Choroid plexus epithelial cell (primary cell): Measurements from ENCODE around the gene MAP3K14.

Source experiments
- DNase-seq: peaks from one replicate; pipeline ENCODE4 v3.0.0-alpha.2; 2010; ENCODE audit warnings: low read depth
- H3K4me3 ChIP-seq: 2 replicates; pipeline ENCODE4 v1.5.1; 2011; ENCODE audit warnings: low read depth, mild to moderate bottlenecking, control low read depth, low read length, moderate library complexity
- CTCF ChIP-seq: conservative IDR thresholded peaks from 2 replicates; pipeline ENCODE4 v1.5.1; 2011; ENCODE audit warnings: low read depth, mild to moderate bottlenecking, control low read depth, inconsistent platforms, low read length, moderate library complexity

The MAP3K14 gene

GRCh38 chr17:45320931-45321461 is 4.2 kb upstream of the MAP3K14 start:
- TF ChIP-seq CTCF, result no peak
- DNase-seq, result peak; percentile 91

GRCh38 chr17:45320349-45320930 is 3.6 kb upstream of the MAP3K14 start:
- H3K4me3 ChIP-seq, result no peak overlapping the region
- peak; percentile 65 for DNase-seq
- no peak for TF ChIP-seq CTCF

More at GRCh38 chr17:45320931-45321461, 4.2 kb upstream of the MAP3K14 start:
- no peak overlapping the region for H3K4me3 ChIP-seq

- no peak for TF ChIP-seq CTCF
- H3K4me3 ChIP-seq, result no peak overlapping the region
- peak; percentile 52 for DNase-seq
Observed at GRCh38 chr17:45319239-45319703, 2.5 kb upstream of the MAP3K14 start.

GRCh38 chr17:45318561-45319230 is 1.9 kb upstream of the MAP3K14 start:
- TF ChIP-seq CTCF, result no peak
- H3K4me3 ChIP-seq, result no peak overlapping the region
- DNase-seq, result no peak

- peak; percentile 100 for DNase-seq
- no peak for TF ChIP-seq CTCF
- peak overlapping the region; percentile 59 for H3K4me3 ChIP-seq
Observed at GRCh38 chr17:45317111-45317928, 500 bp upstream of the MAP3K14 start.

GRCh38 chr17:45315648-45316433 is 979 bp downstream of the MAP3K14 start:
- peak overlapping the region; percentile 95 for H3K4me3 ChIP-seq
- DNase-seq, result no peak
- TF ChIP-seq CTCF, result no peak
